Measurements from ENCODE around the gene CRELD2. TPM values are rescaled to one million over a fixed set of nuclear protein-coding genes. Genes with fewer than 3 reads are reported as not detected.

The CRELD2 gene
- total and polyA plus RNA-seq, 2 of the 8 experiments (the other 6 are each of a cell fraction or from before 2014, with no cell fraction given) = 24.5 to 36.6 TPM

GRCh38 chr22:49873228-49873940 is 45.0 kb upstream of the CRELD2 start:
- Histone ChIP-seq H3K9ac (replicated peaks in 1 of 4; ENCODE audit: extremely low read depth in 1 of 4, low read depth in 3 of 4, low read length in 3 of 4) (no peak overlapping the region), H3K4ac (replicated peaks; ENCODE audit: insufficient read length, low read depth, low read length) (no peak overlapping the region), H2BK5ac (ENCODE audit: low read depth, low read length) (no peak overlapping the region), H3K4me1 (replicated peaks in 1 of 4; ENCODE audit: control insufficient read depth in 3 of 4, insufficient read depth in 4 of 4, low read length in 3 of 4) (no peaks in the 10 kb centered on the region), H3K56ac (replicated peaks; ENCODE audit: insufficient read length, low read depth, low read length) (no peak overlapping the region), H2AK5ac (ENCODE audit: low read depth, low read length) (no peak overlapping the region), H2BK15ac (ENCODE audit: low read length) (no peak overlapping the region), H3K4me3 (ENCODE audit: extremely low read depth in 1 of 4, insufficient read depth in 2 of 4, low read depth in 3 of 4, low read length in 4 of 4) (no peak overlapping the region), H3K27me3 (replicated peaks in 1 of 4; ENCODE audit: control insufficient read depth in 3 of 4, extremely low read depth in 1 of 4, insufficient read depth in 3 of 4, low read length in 3 of 4) (no peaks in the 10 kb centered on the region), H4K20me1 (replicated peaks in 1 of 2; ENCODE audit: control insufficient read depth in 1 of 2, insufficient read depth in 2 of 2, low read length in 2 of 2) (peaks cover 9 to 19% of the 10 kb centered on the region in 2 experiments), H3K79me2 (ENCODE audit: control insufficient read depth in 1 of 2, insufficient read depth in 2 of 2, low read length in 2 of 2) (peaks cover 7 to 73% of the 10 kb centered on the region in 2 experiments), H3K79me1 (ENCODE audit: low read depth, low read length) (peaks cover 10% of the 10 kb centered on the region), H3K9me3 (ENCODE audit: insufficient read depth in 2 of 2, low read depth in 1 of 2, low read length in 1 of 2) (peaks cover 4 to 9% of the 10 kb centered on the region in 2 experiments), H3K18ac (ENCODE audit: extremely low read depth, low read length) (no peak overlapping the region), H4K8ac (ENCODE audit: extremely low read depth, insufficient read depth, low read length) (no peak overlapping the region), H2AFZ (ENCODE audit: low read length) (no peak overlapping the region), H3K23me2 (ENCODE audit: low read depth, low read length) (no peaks in the 10 kb centered on the region), H3K4me2 (ENCODE audit: insufficient read depth in 1 of 2, low read depth in 2 of 2, low read length in 2 of 2) (no peak overlapping the region), H3K14ac (ENCODE audit: insufficient read length) (no peak overlapping the region), H2BK12ac (ENCODE audit: low read depth, low read length) (no peak overlapping the region), H3K23ac (ENCODE audit: insufficient read length) (no peak overlapping the region), H2BK120ac (replicated peaks; ENCODE audit: low read depth, low read length) (no peak overlapping the region), H4K5ac (ENCODE audit: insufficient read length, low read depth, low read length) (no peak overlapping the region), H4K91ac (replicated peaks; ENCODE audit: insufficient read length, low read length) (no peak overlapping the region), H2BK20ac (ENCODE audit: low read length) (no peak overlapping the region), H3K36me3 (ENCODE audit: control insufficient read depth in 2 of 4, insufficient read depth in 4 of 4, low read length in 3 of 4) (peaks cover 0 to 6% (median 0%) of the 10 kb centered on the region in 4 experiments; a peak in 2 of 8 replicates), H3K27ac (ENCODE audit: low read depth, low read length) (no peak overlapping the region)
- FAIRE-seq = no peak
- no peak for DNase-seq (ENCODE audit: low read depth in 1 of 2, low spot score in 2 of 2)
- TF ChIP-seq SIN3A (conservative IDR thresholded peaks at IDR 0.05 in 1 of 2, IDR thresholded peaks at IDR 0.05 in 1 of 2; ENCODE audit: low read depth in 1 of 2, low read length in 2 of 2) = no peak
- no peak for TF ChIP-seq ATF2 (IDR thresholded peaks at IDR 0.05; ENCODE audit: low read length)
- no peak for TF ChIP-seq SUZ12 (IDR thresholded peaks at IDR 0.05; ENCODE audit: low read length)
- no peak for TF ChIP-seq CBX5 (IDR thresholded peaks at IDR 0.05; ENCODE audit: low read depth, low read length)
- TF ChIP-seq CHD1 (IDR thresholded peaks at IDR 0.05; ENCODE audit: low read depth, low read length) = no peak
- no peak for TF ChIP-seq TAF7 (optimal IDR thresholded peaks at IDR 0.05; ENCODE audit: borderline replicate concordance, low read depth, low read length)
- no peak for TF ChIP-seq EGR1 (IDR thresholded peaks at IDR 0.05; ENCODE audit: borderline replicate concordance, low read depth, low read length)
- TF ChIP-seq TBP (IDR thresholded peaks at IDR 0.05; ENCODE audit: low read depth, low read length) = no peak
- POLR2A ChIA-PET (ENCODE audit: partially characterized antibody) = interaction anchor here (1.2 kb wide), 1 partner anchor 45 kb away, joined by 3 read pairs; the partner anchor contains the start of genes ALG12 and CRELD2
- CTCF ChIA-PET (ENCODE audit: partially characterized antibody) = no interaction called here
- WGBS, 2 experiments (ENCODE audit: extremely low coverage in 1 of 2, insufficient coverage in 1 of 2, insufficient read length in 1 of 2, insufficient replicate concordance in 2 of 2, low coverage in 1 of 2, low lambda C conversion rate in 2 of 2, missing lambda C conversion rate in 1 of 2) = 89% methylated on average over 15 of the region's 16 CpGs; no CpG with 5 or more reads in 1 of the 2 experiments
